Epithelial cell of esophagus (primary cell): ENCODE measurements around the gene PCBP2.
"Not testable (repeated sequence)": the region's sequence is repeated elsewhere in the genome, so short reads cannot be mapped to it uniquely, and the experiment has no call there.

Source experiments
- DNase-seq: peaks from one replicate; pipeline ENCODE4 v3.0.0; 2010; ENCODE audit warnings: low read depth
- H3K4me3 ChIP-seq: 2 replicates; pipeline ENCODE4 v1.5.1; 2011; ENCODE audit warnings: mild to moderate bottlenecking, low read length, control low read depth
- CTCF ChIP-seq: IDR thresholded peaks from 2 replicates; pipeline ENCODE4 v1.5.1; 2011; ENCODE audit warnings: low read depth, mild to moderate bottlenecking, low read length, control low read depth, inconsistent platforms; ENCODE audit not compliant: insufficient read depth; ENCODE audit errors: missing control alignments

The PCBP2 gene

GRCh38 chr12:53428741-53429140, 23.2 kb upstream of the PCBP2 start:
- H3K4me3 ChIP-seq: no peak overlapping the region
- no peak for TF ChIP-seq CTCF
- no peak for DNase-seq

- H3K4me3 ChIP-seq: no peak overlapping the region
- no peak for DNase-seq
- no peak for TF ChIP-seq CTCF
These were observed 21.8 kb upstream of the PCBP2 start for GRCh38 chr12:53430116-53430515.

- no peak for TF ChIP-seq CTCF
These were observed 20.7 kb upstream of the PCBP2 start for GRCh38 chr12:53431187-53431586.

GRCh38 chr12:53435326-53435725, 16.6 kb upstream of the PCBP2 start:
- not testable (repeated sequence) for DNase-seq, H3K4me3 ChIP-seq

More at GRCh38 chr12:53431187-53431586, 20.7 kb upstream of the PCBP2 start:
- no peak overlapping the region for H3K4me3 ChIP-seq
- DNase-seq: peak; percentile 66

- not testable (repeated sequence) for DNase-seq, H3K4me3 ChIP-seq
These were observed 12.3 kb upstream of the PCBP2 start for GRCh38 chr12:53439582-53439981.

GRCh38 chr12:53441040-53441833, 10.7 kb upstream of the PCBP2 start, which contains the start of gene PRR13:
Gene PRR13 (plus strand): TSS chr12:53441734. CDS start chr12:53442715, 981 bp downstream.
- peak; percentile 100 for DNase-seq
- H3K4me3 ChIP-seq: peak within 1 kb of the TSS; percentile 99

GRCh38 chr12:53443955-53444354, 7.9 kb upstream of the PCBP2 start:
- no peak overlapping the region for H3K4me3 ChIP-seq
- TF ChIP-seq CTCF: no peak
- DNase-seq: no peak

More at GRCh38 chr12:53441040-53441833, 10.7 kb upstream of the PCBP2 start, which contains the start of gene PRR13:
- TF ChIP-seq CTCF: no peak

- not testable (repeated sequence) for DNase-seq, H3K4me3 ChIP-seq
These were observed 7.1 kb upstream of the PCBP2 start for GRCh38 chr12:53444593-53445325.
